ENCODE data around the gene RAE1.

GRCh38 chr20:57380081-57380750 is 29.2 kb downstream of the RAE1 start:
- TF ChIP-seq CTCF (IDR thresholded peaks at IDR 0.05; ENCODE audit: poor library complexity) (no peak), EZH2 (IDR thresholded peaks at IDR 0.05; ENCODE audit: borderline replicate concordance) (no peak), EZH2phosphoT487 (IDR thresholded peaks at IDR 0.05; ENCODE audit: low read depth, severe bottlenecking, unreplicated experiment) (no peak)
